Chondrocyte (in vitro differentiated cells): ENCODE data around the gene TUBA8. TPM values are rescaled to one million over a fixed set of nuclear protein-coding genes. Genes with fewer than 3 reads are reported as not detected.
"Not testable (repeated sequence)": the region's sequence is repeated elsewhere in the genome, so short reads cannot be mapped to it uniquely, and the experiment has no call there.

Source experiments
- DNase-seq: peaks from one replicate; pipeline ENCODE4 v3.0.0; 2021; ENCODE audit warnings: mixed read lengths, low spot score
- H3K27ac Mint-ChIP-seq: one replicate; pipeline ENCODE4 v1.8.0; 2021; ENCODE audit warnings: mild to moderate bottlenecking, moderate library complexity, mixed read lengths; ENCODE audit not compliant: unreplicated experiment
- H3K27me3 Mint-ChIP-seq: 2 replicates; pipeline ENCODE4 v1.8.0; 2021; ENCODE audit warnings: low read depth, mixed read lengths
- H3K36me3 Mint-ChIP-seq: 2 replicates; pipeline ENCODE4 v1.8.0; 2021; ENCODE audit warnings: low read depth, mixed read lengths
- H3K4me1 Mint-ChIP-seq: 2 replicates; pipeline ENCODE4 v1.8.0; 2021; ENCODE audit warnings: low read depth, mild to moderate bottlenecking, mixed read lengths
- H3K4me3 Mint-ChIP-seq: one replicate; pipeline ENCODE4 v1.8.0; 2021; ENCODE audit warnings: mild to moderate bottlenecking, moderate library complexity, mixed read lengths; ENCODE audit not compliant: unreplicated experiment
- H3K9me3 Mint-ChIP-seq: 2 replicates; pipeline ENCODE4 v1.8.0; 2021; ENCODE audit warnings: low read depth, mixed read lengths
- CTCF ChIP-seq: fragments of 200-600 bp; sonication (generic); IDR thresholded peaks from 2 replicates; pipeline ENCODE4 v1.5.0; 2021; ENCODE audit warnings: antibody characterized with exemption, mild to moderate bottlenecking, moderate library complexity
- long read RNA-seq: library from polyadenylated mRNA; stranded (forward); transcript quantifications from one replicate; pipeline ENCODE4 v2.0.0, GENCODE V29; 2021
- total RNA-seq: library from RNA; stranded (reverse); gene quantifications from 3 replicates; pipeline ENCODE4 v1.2.1, GENCODE V29; 2021

The TUBA8 gene
- total RNA-seq: 1.2 to 1.4 TPM (median 1.2 TPM) in 3 replicates
- long read RNA-seq: 0 reads

DNA sequence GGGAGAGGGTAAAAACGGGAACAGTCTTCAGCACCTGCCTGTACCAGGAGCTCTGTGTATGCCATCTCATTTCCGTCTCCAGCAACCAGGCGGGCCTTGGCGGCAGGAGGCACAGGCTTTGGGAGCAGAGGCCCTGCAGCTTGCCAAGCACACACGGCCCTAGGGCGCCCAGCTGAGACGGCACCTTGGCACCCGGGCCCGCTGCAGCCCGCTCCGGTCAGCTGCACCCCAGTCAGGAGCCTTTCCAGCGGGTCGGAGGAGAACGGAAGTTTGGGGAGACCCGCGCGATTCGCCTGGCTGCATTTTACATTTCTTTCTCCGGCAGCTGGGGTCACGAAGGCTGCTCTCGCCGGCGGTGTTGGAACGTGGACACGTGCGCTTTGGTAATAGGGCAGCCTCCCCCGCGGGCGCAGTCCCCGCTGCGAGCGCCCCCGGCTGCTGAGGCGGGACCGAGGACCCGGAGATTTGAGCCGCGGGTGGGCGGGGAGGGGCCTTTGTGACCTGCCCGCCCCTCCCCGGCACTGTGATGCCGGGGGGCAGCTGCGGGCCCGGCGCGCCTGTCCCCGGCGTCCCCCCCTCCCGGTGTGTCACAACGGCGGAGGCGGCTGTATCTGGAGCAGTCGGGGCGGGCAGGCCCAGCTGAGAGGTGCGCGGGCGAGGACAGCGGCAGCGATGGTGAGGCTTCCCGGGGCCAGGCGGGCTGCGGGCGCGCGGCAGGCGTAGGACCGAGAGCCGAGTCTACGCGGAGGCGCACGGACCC, at the start of gene TUBA8:
TSS of gene TUBA8 (plus strand) at position 616 of the 760 bp plus-strand sequence. CDS start at position 673, 57 bp downstream.
- DNase-seq: no peak
- Mint-ChIP-seq H3K27me3 (peaks cover 5% of the 10 kb centered on the region), H3K36me3 (peaks cover 3% of the 10 kb centered on the region), H3K4me1 (peaks cover 12% of the 10 kb centered on the region), H3K27ac (no peak within 1 kb of the TSS), H3K9me3 (peaks cover 3% of the 10 kb centered on the region), H3K4me3 (peak within 1 kb of the TSS; percentile 70)
- TF ChIP-seq CTCF: no peak

DNA sequence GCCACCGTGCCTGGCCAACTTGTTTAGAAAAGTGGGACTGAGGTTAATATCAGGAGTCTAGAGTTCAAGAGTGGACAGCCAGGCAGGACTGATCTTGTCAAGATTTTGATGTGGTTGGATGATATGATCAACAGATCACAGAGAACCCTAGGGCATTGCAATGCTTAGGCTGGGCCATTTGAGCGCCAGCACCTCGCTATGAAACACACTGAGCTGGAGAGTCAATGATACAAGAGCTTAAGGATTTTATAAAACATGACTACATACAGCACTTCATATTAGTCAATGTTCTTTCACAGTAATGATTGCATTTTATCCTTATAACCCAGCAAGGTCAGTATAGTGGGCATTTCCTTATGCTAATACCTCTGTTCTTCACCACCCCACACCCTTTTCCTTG, 48.2 kb upstream of the TUBA8 start:
- peaks cover 54% of the 10 kb centered on the region for H3K4me1 Mint-ChIP-seq
- peak; percentile 14 for DNase-seq
- no peak for TF ChIP-seq CTCF
- no peaks in the 10 kb centered on the region for H3K27me3 Mint-ChIP-seq
- peaks cover 1% of the 10 kb centered on the region for H3K36me3 Mint-ChIP-seq
- peak overlapping the region; percentile 86 for H3K27ac Mint-ChIP-seq
- peaks cover under 1% of the 10 kb centered on the region for H3K9me3 Mint-ChIP-seq
- no peak overlapping the region for H3K4me3 Mint-ChIP-seq

DNA sequence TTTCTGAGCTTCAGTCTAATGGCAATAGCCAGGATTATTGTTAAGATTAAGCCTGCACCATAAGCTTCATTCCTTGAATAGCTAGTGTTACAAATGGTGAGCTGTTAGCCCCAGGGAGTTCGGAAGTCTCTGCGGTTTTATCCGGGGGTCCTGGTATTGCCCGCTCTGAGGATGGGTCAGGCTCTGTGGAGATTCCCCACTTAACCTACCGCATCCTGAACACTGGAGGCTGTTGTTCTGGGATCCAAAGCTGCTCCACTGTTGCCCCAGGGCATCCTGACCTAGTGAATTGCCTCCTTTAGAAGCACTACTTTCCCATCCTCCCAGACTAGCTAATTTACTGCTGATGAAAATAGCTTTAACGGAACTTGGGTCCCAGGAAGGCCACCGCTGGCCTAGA, 47.3 kb upstream of the TUBA8 start:
- no peaks in the 10 kb centered on the region for H3K27me3 Mint-ChIP-seq
- H3K4me1 Mint-ChIP-seq: peaks cover 54% of the 10 kb centered on the region
- peak overlapping the region; percentile 86 for H3K27ac Mint-ChIP-seq
- H3K4me3 Mint-ChIP-seq: no peak overlapping the region
- H3K9me3 Mint-ChIP-seq: peaks cover 5% of the 10 kb centered on the region
- no peak for TF ChIP-seq CTCF
- DNase-seq: peak; percentile 18
- H3K36me3 Mint-ChIP-seq: peaks cover 3% of the 10 kb centered on the region

DNA sequence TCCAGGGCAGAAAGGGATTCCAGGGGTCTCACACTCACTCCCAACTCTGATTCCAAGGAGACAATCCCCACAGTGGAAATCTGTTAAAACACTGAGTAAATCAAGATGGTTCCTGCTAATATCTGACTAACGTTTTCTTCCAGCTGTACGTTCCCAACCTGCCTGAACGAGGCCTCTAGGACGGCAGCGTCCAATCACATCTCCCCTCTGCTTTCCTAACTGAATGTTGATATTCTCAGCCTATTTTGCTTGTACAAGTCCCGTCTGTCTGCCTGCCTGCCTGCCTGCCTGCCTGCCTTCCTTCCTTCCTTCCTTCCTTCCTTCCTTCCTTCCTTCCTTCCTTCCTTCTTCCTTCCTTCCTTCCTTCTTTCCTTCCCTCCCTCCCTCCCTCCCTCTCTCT, 46.9 kb upstream of the TUBA8 start:
- peaks cover 56% of the 10 kb centered on the region for H3K4me1 Mint-ChIP-seq

GRCh38 chr22:18064636-18065035, 46.0 kb upstream of the TUBA8 start:
- Mint-ChIP-seq H3K9me3 (peaks cover 5% of the 10 kb centered on the region), H3K36me3 (peaks cover 3% of the 10 kb centered on the region), H3K4me1 (peaks cover 64% of the 10 kb centered on the region), H3K27me3 (no peaks in the 10 kb centered on the region), H3K27ac (peak overlapping the region; percentile 30), H3K4me3 (no peak overlapping the region)
- peak; percentile 50 for DNase-seq
- TF ChIP-seq CTCF: no peak

More for the DNA sequence above, 46.9 kb upstream of the TUBA8 start:
- H3K27me3 Mint-ChIP-seq, H3K9me3 Mint-ChIP-seq, H3K36me3 Mint-ChIP-seq, H3K4me3 Mint-ChIP-seq: not testable (repeated sequence)
- DNase-seq: peak; percentile 17
- peak overlapping the region; percentile 86 for H3K27ac Mint-ChIP-seq

GRCh38 chr22:18065256-18065655, 45.4 kb upstream of the TUBA8 start:
- peak; percentile 79 for DNase-seq
- Mint-ChIP-seq H3K4me3 (no peak overlapping the region), H3K4me1 (peaks cover 68% of the 10 kb centered on the region), H3K27me3 (no peaks in the 10 kb centered on the region), H3K36me3 (peaks cover 3% of the 10 kb centered on the region), H3K9me3 (peaks cover 5% of the 10 kb centered on the region), H3K27ac (no peak overlapping the region)
- TF ChIP-seq CTCF: peak; percentile 31
